KOPT-K1 (cell line): ENCODE results near the gene NOTCH1.

Experiments
- H3K27ac ChIP-seq: fragments of 200-600 bp; sonication (generic); 2 replicates; pipeline ENCODE4 v1.5.1; 2016; ENCODE audit warnings: antibody characterized with exemption, mild to moderate bottlenecking, low read depth, low read length; ENCODE audit not compliant: poor library complexity, severe bottlenecking
- H3K36me3 ChIP-seq: fragments of 200-600 bp; sonication (generic); 2 replicates; pipeline ENCODE4 v1.5.1; 2017; ENCODE audit warnings: antibody characterized with exemption, mild to moderate bottlenecking, low read length, moderate library complexity; ENCODE audit not compliant: insufficient read depth
- H3K9me3 ChIP-seq: fragments of 200-600 bp; sonication (generic); 2 replicates; pipeline ENCODE4 v1.5.1; 2017; ENCODE audit warnings: antibody characterized with exemption, low read length, mild to moderate bottlenecking; ENCODE audit not compliant: insufficient read depth, poor library complexity, severe bottlenecking

The NOTCH1 gene

GRCh38 chr9:136536721-136537241 lies 9.1 kb downstream of the NOTCH1 start:
- H3K9me3 ChIP-seq: no peaks in the 10 kb centered on the region
- H3K36me3 ChIP-seq: peaks cover 66% of the 10 kb centered on the region
- no peak overlapping the region for H3K27ac ChIP-seq

GRCh38 chr9:136536051-136536720 lies 9.7 kb downstream of the NOTCH1 start:
- Histone ChIP-seq H3K9me3 (no peaks in the 10 kb centered on the region), H3K27ac (no peak overlapping the region), H3K36me3 (peaks cover 60% of the 10 kb centered on the region)

GRCh38 chr9:136535070-136535469 lies 10.8 kb downstream of the NOTCH1 start:
- no peaks in the 10 kb centered on the region for H3K9me3 ChIP-seq
- H3K36me3 ChIP-seq: peaks cover 60% of the 10 kb centered on the region
- peak overlapping the region; percentile 97 for H3K27ac ChIP-seq

GRCh38 chr9:136534366-136534765 lies 11.5 kb downstream of the NOTCH1 start:
- Histone ChIP-seq H3K27ac (peak overlapping the region; percentile 97), H3K36me3 (peaks cover 55% of the 10 kb centered on the region), H3K9me3 (no peaks in the 10 kb centered on the region)

GRCh38 chr9:136533775-136534157 lies 12.1 kb downstream of the NOTCH1 start:
- Histone ChIP-seq H3K9me3 (no peaks in the 10 kb centered on the region), H3K27ac (peak overlapping the region; percentile 97), H3K36me3 (peaks cover 55% of the 10 kb centered on the region)

- Histone ChIP-seq H3K36me3 (peaks cover 49% of the 10 kb centered on the region), H3K27ac (peak overlapping the region; percentile 97), H3K9me3 (no peaks in the 10 kb centered on the region)
Measured at GRCh38 chr9:136532799-136533774, 12.8 kb downstream of the NOTCH1 start.

GRCh38 chr9:136531904-136532798 lies 13.7 kb downstream of the NOTCH1 start:
- Histone ChIP-seq H3K27ac (peak overlapping the region; percentile 97), H3K9me3 (no peaks in the 10 kb centered on the region)

GRCh38 chr9:136531186-136531903 lies 14.5 kb downstream of the NOTCH1 start:
- Histone ChIP-seq H3K36me3 (peaks cover 49% of the 10 kb centered on the region), H3K9me3 (no peaks in the 10 kb centered on the region), H3K27ac (peak overlapping the region; percentile 97)

More at GRCh38 chr9:136531904-136532798, 13.7 kb downstream of the NOTCH1 start:
- peaks cover 49% of the 10 kb centered on the region for H3K36me3 ChIP-seq

- H3K36me3 ChIP-seq: peaks cover 53% of the 10 kb centered on the region
- H3K9me3 ChIP-seq: no peaks in the 10 kb centered on the region
- peak overlapping the region; percentile 97 for H3K27ac ChIP-seq
Measured at GRCh38 chr9:136530461-136531089, 15.3 kb downstream of the NOTCH1 start.

- Histone ChIP-seq H3K36me3 (peaks cover 61% of the 10 kb centered on the region), H3K27ac (peak overlapping the region; percentile 97)
Measured at GRCh38 chr9:136529516-136530460, 16.1 kb downstream of the NOTCH1 start.

GRCh38 chr9:136528716-136529341 lies 17.0 kb downstream of the NOTCH1 start:
- Histone ChIP-seq H3K27ac (peak overlapping the region; percentile 97), H3K9me3 (no peaks in the 10 kb centered on the region), H3K36me3 (peaks cover 66% of the 10 kb centered on the region)

More at GRCh38 chr9:136529516-136530460, 16.1 kb downstream of the NOTCH1 start:
- no peaks in the 10 kb centered on the region for H3K9me3 ChIP-seq
